Measurements from ENCODE around the gene C13orf46.

DNA sequence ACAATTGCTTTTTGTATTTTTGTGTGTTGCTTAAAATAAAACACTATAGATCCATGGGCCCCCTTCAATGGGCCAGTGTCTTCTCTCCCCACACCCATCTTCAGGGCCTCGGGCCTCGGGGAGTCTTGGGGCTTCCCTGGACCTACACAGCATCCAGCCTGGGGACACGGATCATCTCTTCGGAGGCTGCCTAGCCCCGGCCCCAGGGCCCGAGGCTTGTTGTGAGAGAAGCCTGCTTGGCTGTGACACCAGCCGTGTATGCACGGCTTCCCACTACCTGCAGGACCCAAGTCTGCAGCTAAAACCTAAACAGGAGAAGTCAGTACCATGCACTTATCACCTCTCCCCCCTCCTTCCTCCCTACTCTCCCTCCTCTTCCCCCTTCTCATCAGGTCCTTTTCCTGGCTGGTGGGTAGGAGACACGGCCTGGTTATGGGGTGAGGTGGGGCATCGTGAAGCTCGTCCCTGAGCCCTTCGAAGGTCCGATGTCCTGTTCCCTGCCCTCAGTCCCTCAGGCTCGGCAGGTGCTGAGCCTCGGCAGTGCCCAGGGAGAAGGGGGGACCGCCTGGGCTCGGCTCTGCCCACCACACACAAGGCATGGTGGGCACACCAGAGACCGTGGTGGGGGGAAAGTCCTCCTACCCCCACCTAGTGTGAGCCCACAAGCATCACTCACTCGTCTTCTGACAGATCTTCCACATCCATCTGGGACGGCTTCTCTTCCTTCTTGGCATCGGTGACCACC lies 9.5 kb downstream of the C13orf46 start:
- TF ChIP-seq, protein P1, sequence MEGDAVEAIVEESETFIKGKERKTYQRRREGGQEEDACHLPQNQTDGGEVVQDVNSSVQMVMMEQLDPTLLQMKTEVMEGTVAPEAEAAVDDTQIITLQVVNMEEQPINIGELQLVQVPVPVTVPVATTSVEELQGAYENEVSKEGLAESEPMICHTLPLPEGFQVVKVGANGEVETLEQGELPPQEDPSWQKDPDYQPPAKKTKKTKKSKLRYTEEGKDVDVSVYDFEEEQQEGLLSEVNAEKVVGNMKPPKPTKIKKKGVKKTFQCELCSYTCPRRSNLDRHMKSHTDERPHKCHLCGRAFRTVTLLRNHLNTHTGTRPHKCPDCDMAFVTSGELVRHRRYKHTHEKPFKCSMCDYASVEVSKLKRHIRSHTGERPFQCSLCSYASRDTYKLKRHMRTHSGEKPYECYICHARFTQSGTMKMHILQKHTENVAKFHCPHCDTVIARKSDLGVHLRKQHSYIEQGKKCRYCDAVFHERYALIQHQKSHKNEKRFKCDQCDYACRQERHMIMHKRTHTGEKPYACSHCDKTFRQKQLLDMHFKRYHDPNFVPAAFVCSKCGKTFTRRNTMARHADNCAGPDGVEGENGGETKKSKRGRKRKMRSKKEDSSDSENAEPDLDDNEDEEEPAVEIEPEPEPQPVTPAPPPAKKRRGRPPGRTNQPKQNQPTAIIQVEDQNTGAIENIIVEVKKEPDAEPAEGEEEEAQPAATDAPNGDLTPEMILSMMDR (IDR thresholded peaks at IDR 0.05), result no peak
- TF ChIP-seq POLR2A (IDR thresholded peaks at IDR 0.05), result no peak

Measured in gastroesophageal sphincter (tissue), 3 donors.